Peyer's patch (tissue), 4 donors: ENCODE data around the gene BICD2.

ENCODE experiments used
- CTCF ChIP-seq, 6 experiments: fragments of 450-650 bp in 4 of 6; fragments of 200-600 bp in 2 of 6; sonication (generic) in 1 of 6; IDR thresholded peaks; one replicate each; pipeline ENCODE4 v1.5.1; 2017 to 2019; ENCODE audit warnings: antibody characterized with exemption in 6 of 6, mild to moderate bottlenecking in 3 of 6, moderate library complexity in 1 of 6
- POLR2A ChIP-seq, 2 donors: fragments of 450-650 bp; IDR thresholded peaks; one replicate each; pipeline ENCODE4 v1.5.1; 2017; ENCODE audit warnings: antibody characterized with exemption in 2 of 2, mild to moderate bottlenecking in 2 of 2, moderate library complexity in 2 of 2

GRCh38 chr9:92798358-92798757, 33.7 kb upstream of the BICD2 start:
- TF ChIP-seq CTCF (IDR thresholded peaks at IDR 0.05) (no peak), POLR2A (IDR thresholded peaks at IDR 0.05) (no peak)
